NCI-H526 treated with DMSO at 0.1 percent for 48 hours (cell line): ENCODE results near the gene RDH13.

ENCODE experiments used
- DNase-seq: peaks from one replicate; lab custom pipeline; 2025; lab: John Stamatoyannopoulos, UW

The RDH13 gene

GRCh38 chr19:55091955-55092354 lies 29.0 kb upstream of the RDH13 start:
- DNase-seq = no peak

GRCh38 chr19:55091126-55091910 lies 28.4 kb upstream of the RDH13 start:
- DNase-seq = no peak

GRCh38 chr19:55090564-55090963 lies 27.6 kb upstream of the RDH13 start:
- no peak for DNase-seq

- no peak for DNase-seq
Measured at GRCh38 chr19:55089342-55089944, 26.5 kb upstream of the RDH13 start.

GRCh38 chr19:55088543-55089341 lies 25.8 kb upstream of the RDH13 start:
- peak; percentile 40 for DNase-seq

GRCh38 chr19:55088021-55088451 lies 25.1 kb upstream of the RDH13 start:
- no peak for DNase-seq

GRCh38 chr19:55087542-55087901 lies 24.6 kb upstream of the RDH13 start:
- DNase-seq = no peak

GRCh38 chr19:55086730-55087541 lies 24.0 kb upstream of the RDH13 start:
- DNase-seq = peak; percentile 82

- DNase-seq = no peak
Measured at GRCh38 chr19:55085923-55086715, 23.2 kb upstream of the RDH13 start.

- DNase-seq = no peak
Measured at GRCh38 chr19:55084416-55084815, 21.5 kb upstream of the RDH13 start.

GRCh38 chr19:55083004-55083850 lies 20.3 kb upstream of the RDH13 start:
- no peak for DNase-seq

GRCh38 chr19:55082020-55082851 lies 19.3 kb upstream of the RDH13 start:
- no peak for DNase-seq

- DNase-seq = no peak
Measured at GRCh38 chr19:55081770-55082019, 18.7 kb upstream of the RDH13 start.

- DNase-seq = peak; percentile 59
Measured at GRCh38 chr19:55080968-55081769, 18.2 kb upstream of the RDH13 start.

- peak; percentile 69 for DNase-seq
Measured at GRCh38 chr19:55080121-55080967, 17.4 kb upstream of the RDH13 start.

- no peak for DNase-seq
Measured at GRCh38 chr19:55079400-55080038, 16.6 kb upstream of the RDH13 start.

- no peak for DNase-seq
Measured at GRCh38 chr19:55078996-55079395, 16.0 kb upstream of the RDH13 start.
